ENCODE results near the gene IPO8. TPM values are rescaled to one million over a fixed set of nuclear protein-coding genes. Genes with fewer than 3 reads are reported as not detected.
"Not testable (repeated sequence)": the region's sequence is repeated elsewhere in the genome, so short reads cannot be mapped to it uniquely, and the experiment has no call there.

The IPO8 gene
- total RNA-seq, 1 experiment from 2014 or later = 27.4 TPM

DNA sequence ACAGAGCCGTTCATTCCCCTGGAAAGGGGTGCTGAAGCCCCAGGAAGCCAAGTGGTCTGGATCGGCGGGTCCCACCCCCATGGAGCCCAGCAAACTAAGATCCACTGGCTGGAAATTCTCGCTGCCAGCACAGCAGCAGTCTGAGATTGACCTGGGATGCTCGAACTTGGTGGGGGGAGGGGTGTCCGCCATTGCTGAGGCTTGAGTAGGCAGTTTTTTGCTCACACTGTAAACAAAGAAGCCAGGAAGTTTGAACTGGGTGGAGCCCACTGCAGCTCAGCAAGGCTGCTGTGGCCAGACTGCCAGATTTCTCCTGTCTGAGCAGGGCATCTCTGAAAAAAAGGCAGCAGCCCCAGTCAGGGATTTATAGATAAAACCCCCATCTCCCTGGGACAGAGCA lies 91.4 kb downstream of the IPO8 start:
- peak; percentile 7 for DNase-seq (ENCODE audit: low spot score)

DNA sequence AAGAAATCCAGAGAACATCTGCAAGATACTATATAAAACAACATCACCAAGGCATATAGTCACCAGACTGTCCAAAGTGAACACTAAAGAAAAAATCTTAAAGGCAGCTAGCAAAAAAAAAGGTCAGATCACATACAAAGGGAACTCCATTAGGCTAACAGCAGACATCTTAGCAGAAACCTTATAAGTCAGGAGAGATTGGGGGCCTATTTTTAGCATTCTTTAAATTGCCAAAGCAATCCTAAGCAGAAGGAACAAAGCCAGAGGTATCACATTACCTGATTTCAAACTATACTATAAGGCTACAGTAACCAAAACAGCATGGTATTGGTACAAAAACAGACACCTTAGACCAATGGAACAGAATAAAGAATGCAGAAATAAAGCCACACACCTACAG lies 92.5 kb downstream of the IPO8 start:
- DNase-seq (ENCODE audit: low spot score) = no peak

DNA sequence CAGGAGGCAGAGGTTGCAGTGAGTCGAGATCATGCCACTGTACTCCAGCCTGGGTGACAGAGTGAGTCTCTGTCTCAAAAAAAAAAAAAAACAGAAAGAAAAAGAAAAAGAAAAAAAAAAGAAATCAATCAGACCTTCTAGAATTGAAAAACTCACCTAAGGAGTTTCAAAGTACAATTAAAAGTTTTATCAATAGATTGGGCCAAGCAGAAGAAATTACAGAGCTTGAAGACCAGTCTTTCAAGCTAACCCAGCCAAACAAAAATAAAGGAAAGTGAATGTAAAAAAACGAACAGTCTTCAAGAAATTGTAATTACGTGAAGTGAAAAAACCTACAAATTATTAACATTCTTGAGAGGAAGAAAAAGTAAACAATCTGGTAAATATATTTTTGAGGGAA lies 93.0 kb downstream of the IPO8 start:
- no peak for DNase-seq (ENCODE audit: low spot score)

- no peak for DNase-seq (ENCODE audit: low spot score)
Observed at GRCh38 chr12:30599608-30600007, 96.1 kb downstream of the IPO8 start.

DNA sequence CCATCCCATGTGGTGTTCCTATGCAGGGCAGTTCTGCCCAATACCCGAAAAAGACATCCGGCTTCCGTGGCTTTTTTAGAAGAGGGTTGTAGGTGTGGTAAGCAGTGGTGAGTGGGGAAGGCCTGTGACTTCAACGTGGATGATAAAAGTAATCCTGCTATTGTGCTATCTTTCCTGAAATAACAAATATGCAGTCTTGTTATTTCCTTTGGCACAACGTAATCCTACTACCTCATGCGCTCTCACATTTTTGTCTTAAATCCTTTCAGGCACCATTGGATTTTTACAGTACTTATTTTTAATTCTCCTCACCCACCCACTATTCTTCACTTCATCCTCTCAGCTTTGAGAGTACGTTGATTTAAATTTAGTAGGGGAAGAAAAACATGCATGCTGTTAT lies 96.8 kb downstream of the IPO8 start:
- DNase-seq (ENCODE audit: low spot score) = no peak

DNA sequence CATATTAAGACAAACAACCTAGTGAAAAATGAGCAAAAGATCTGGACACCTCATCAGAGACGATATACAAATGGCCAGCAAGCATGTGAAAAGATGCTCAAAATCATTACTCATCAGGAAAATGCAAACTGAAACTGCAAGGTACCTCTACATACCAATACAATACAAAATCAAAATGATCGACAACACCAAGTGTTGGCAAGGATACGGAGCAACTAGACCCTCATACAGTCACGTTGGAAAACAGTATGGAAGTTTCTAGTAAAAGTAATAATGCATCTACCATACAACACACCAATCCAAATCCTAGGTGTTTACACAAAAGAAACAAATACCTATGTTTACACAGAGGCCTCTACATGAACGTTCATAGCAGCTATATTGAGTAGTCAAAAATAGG lies 99.9 kb downstream of the IPO8 start:
- DNase-seq (ENCODE audit: low spot score) = no peak

GRCh38 chr12:30594509-30594908 lies 101.2 kb downstream of the IPO8 start:
- DNase-seq (ENCODE audit: low spot score) = no peak

GRCh38 chr12:30588572-30588971 lies 107.1 kb downstream of the IPO8 start:
- DNase-seq (ENCODE audit: low spot score) = not testable (repeated sequence)

- DNase-seq (ENCODE audit: low spot score) = no peak
Observed at GRCh38 chr12:30587782-30588181, 107.9 kb downstream of the IPO8 start.

GRCh38 chr12:30585877-30586276 lies 109.8 kb downstream of the IPO8 start:
- no peak for DNase-seq (ENCODE audit: low spot score)

- DNase-seq (ENCODE audit: low spot score) = no peak
Observed at GRCh38 chr12:30582943-30583342, 112.7 kb downstream of the IPO8 start.

- DNase-seq (ENCODE audit: low spot score) = no peak
Observed at GRCh38 chr12:30580344-30580743, 115.3 kb downstream of the IPO8 start.

Other genes starting within 250 kb of the IPO8 start
- 21.9 and 29.3 TPM in 2 replicates for gene CAPRIN2, start 59.1 kb upstream of the IPO8 start, total RNA-seq (2014; rRNA removed; shearing (Covaris generic))
- not detected in 2 replicates for gene TSPAN11, start 230.9 kb upstream of the IPO8 start, total RNA-seq (2014; rRNA removed; shearing (Covaris generic))